Measurements from ENCODE around the gene XPO4. TPM values are rescaled to one million over a fixed set of nuclear protein-coding genes. Genes with fewer than 3 reads are reported as not detected.
A peak's percentile ranks its signal among the peaks of the same experiment; 100 is the strongest.

The XPO4 gene
- total and polyA plus RNA-seq, 2 donors (not counting 3 experiments of a cell fraction or from before 2014, with no cell fraction given): 6.0 to 22.5 TPM

DNA sequence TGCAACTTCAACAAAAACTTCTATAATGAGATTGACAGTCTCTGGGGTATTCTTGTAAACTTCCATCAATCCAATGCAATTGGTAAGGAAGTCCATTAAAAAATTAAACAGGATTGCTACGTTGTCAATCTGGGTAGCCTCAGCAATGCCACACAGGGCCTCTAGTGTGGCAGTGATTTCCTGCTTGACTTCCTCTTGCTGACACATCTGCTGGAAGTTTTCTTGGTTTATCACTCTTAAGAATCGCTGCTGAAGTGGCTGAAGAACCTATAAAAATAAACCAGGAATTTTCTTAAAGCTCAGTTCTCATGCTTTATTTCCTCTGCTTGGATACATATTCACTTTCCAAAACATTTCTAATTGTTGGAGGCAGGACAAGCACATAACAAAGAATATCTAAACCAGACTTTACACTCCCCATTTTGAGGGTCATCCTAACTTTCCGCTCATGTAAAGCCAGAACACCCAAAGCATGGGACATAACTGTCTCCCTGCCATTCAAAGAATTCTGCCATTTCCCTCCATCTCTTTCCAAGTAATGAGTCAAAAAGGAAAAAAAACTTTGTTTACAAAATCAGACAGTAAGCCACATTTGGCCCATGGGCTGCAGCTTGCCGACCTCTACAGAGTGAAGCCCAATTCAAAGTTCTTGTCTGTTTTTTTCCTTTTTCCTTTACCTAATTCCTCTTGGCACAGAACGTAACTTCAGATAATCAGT lies 105.6 kb downstream of the XPO4 start:
- Histone ChIP-seq H3K4me1 (ENCODE audit: control insufficient read depth, extremely low read depth, insufficient read depth, low read length) (peaks cover 49% of the 10 kb centered on the region), H3K4me2 (ENCODE audit: insufficient read depth, low read length) (peak overlapping the region; percentile 80), H3K27me3 (ENCODE audit: control insufficient read depth in 2 of 2, insufficient read depth in 2 of 2, low read length in 2 of 2) (no peaks in the 10 kb centered on the region), H3K27ac (ENCODE audit: insufficient read depth, low read depth, low read length) (peak overlapping the region; percentile 83), H2AFZ (ENCODE audit: low read depth, low read length) (no peak overlapping the region), H3K9ac (replicated peaks; ENCODE audit: extremely low read depth, insufficient read depth, low read length) (peak overlapping the region; percentile 36), H4K20me1 (replicated peaks; ENCODE audit: control insufficient read depth, extremely low read depth, insufficient read depth, low read length) (no peaks in the 10 kb centered on the region), H3K36me3 (ENCODE audit: control insufficient read depth in 2 of 2, extremely low read depth in 1 of 2, insufficient read depth in 2 of 2, low read length in 2 of 2) (peaks cover 0 to 3% of the 10 kb centered on the region in 2 experiments), H3K9me3 (replicated peaks; ENCODE audit: control insufficient read depth, insufficient read depth, low read length) (no peaks in the 10 kb centered on the region), H3K9me1 (replicated peaks; ENCODE audit: control insufficient read depth, extremely low read depth, insufficient read depth, low read length) (no peaks in the 10 kb centered on the region), H3K4me3 (replicated peaks in 1 of 3; ENCODE audit: insufficient read depth in 1 of 3, low read depth in 1 of 3, low read length in 3 of 3) (peak overlapping the region in 1 of 3 experiments; percentile 2), H3K79me2 (ENCODE audit: control insufficient read depth, insufficient read depth, low read length) (no peaks in the 10 kb centered on the region)
- dilution Hi-C loops (cut with MboI; ENCODE audit: extremely low pct_ligation_motif_present, low sequenced_read_pairs): no loop called here
- FAIRE-seq (peak; percentile 95), DNase-seq (ENCODE audit: low read depth, low spot score) (peak; percentile 86)
- ChIA-PET POLR2A (no interaction called here), CTCF (interaction anchor here (1.0 to 2.2 kb wide), 7 partner anchors 10 to 87 kb away, joined by 3 to 9 read pairs (median 4); no protein-coding TSS in a partner anchor)
- intact Hi-C loops (cut with micrococcal nuclease): no loop called here
- TF ChIP-seq EZH2 (IDR thresholded peaks at IDR 0.05; ENCODE audit: borderline replicate concordance, low read depth, low read length, severe bottlenecking) (no peak), GATA2 (IDR thresholded peaks at IDR 0.05; ENCODE audit: insufficient read depth, insufficient read length, low read depth, low read length) (peak; percentile 90), JUN (IDR thresholded peaks at IDR 0.05; ENCODE audit: borderline replicate concordance, insufficient read depth, insufficient read length, low read depth) (peak; percentile 26), FOS (IDR thresholded peaks at IDR 0.05; ENCODE audit: borderline replicate concordance, insufficient read depth, low read length) (peak; percentile 30), MYC (IDR thresholded peaks at IDR 0.05; ENCODE audit: low read depth, low read length) (no peak), POLR2AphosphoS5 (IDR thresholded peaks at IDR 0.05; ENCODE audit: insufficient read depth, low read depth, low read length) (peak; percentile 23), POLR2A (IDR thresholded peaks at IDR 0.05; ENCODE audit: low read depth, low read length) (no peak)
- TF ChIP-seq, protein P1, sequence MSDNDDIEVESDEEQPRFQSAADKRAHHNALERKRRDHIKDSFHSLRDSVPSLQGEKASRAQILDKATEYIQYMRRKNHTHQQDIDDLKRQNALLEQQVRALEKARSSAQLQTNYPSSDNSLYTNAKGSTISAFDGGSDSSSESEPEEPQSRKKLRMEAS (IDR thresholded peaks at IDR 0.05; ENCODE audit: insufficient read depth, insufficient read length): no peak
- TF ChIP-seq, protein P2, sequence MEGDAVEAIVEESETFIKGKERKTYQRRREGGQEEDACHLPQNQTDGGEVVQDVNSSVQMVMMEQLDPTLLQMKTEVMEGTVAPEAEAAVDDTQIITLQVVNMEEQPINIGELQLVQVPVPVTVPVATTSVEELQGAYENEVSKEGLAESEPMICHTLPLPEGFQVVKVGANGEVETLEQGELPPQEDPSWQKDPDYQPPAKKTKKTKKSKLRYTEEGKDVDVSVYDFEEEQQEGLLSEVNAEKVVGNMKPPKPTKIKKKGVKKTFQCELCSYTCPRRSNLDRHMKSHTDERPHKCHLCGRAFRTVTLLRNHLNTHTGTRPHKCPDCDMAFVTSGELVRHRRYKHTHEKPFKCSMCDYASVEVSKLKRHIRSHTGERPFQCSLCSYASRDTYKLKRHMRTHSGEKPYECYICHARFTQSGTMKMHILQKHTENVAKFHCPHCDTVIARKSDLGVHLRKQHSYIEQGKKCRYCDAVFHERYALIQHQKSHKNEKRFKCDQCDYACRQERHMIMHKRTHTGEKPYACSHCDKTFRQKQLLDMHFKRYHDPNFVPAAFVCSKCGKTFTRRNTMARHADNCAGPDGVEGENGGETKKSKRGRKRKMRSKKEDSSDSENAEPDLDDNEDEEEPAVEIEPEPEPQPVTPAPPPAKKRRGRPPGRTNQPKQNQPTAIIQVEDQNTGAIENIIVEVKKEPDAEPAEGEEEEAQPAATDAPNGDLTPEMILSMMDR (IDR thresholded peaks at IDR 0.05; ENCODE audit: extremely low read depth in 1 of 2, insufficient read depth in 1 of 2, low read depth in 1 of 2, low read length in 2 of 2): peak in 1 of 2 donors; percentile 11
- TSS peak; percentile 9 for BruUV-seq (replicated peaks)

Measured in endothelial cell of umbilical vein (primary cell).